ENCODE data around the gene KRT14. TPM values are rescaled to one million over a fixed set of nuclear protein-coding genes. Genes with fewer than 3 reads are reported as not detected.

The KRT14 gene
- total RNA-seq, 1 donor from 2014 or later: not detected

GRCh38 chr17:41571561-41572434 is 14.9 kb downstream of the KRT14 start, which contains the start of gene KRT9:
Gene KRT9, minus strand, starts transcription at chr17:41572059. Its CDS starts 67 bp downstream, at chr17:41571992.
- intact Hi-C loops (cut with micrococcal nuclease): loop anchor here (10.0 kb wide), 1 partner anchor 73 kb away; no protein-coding TSS in a partner anchor
- Histone ChIP-seq H3K27ac (replicated peaks) (no peak within 1 kb of the TSS), H3K9me3 (replicated peaks) (no peaks in the 10 kb centered on the region), H3K36me3 (no peaks in the 10 kb centered on the region), H3K4me1 (no peaks in the 10 kb centered on the region), H3K4me3 (no peak within 1 kb of the TSS), H3K27me3 (ENCODE audit: low read depth) (peaks cover 87% of the 10 kb centered on the region)
- no peak for TF ChIP-seq CTCF (IDR thresholded peaks at IDR 0.05; ENCODE audit: borderline replicate concordance)
- no peak for DNase-seq

- Histone ChIP-seq H3K9me3 (replicated peaks) (no peaks in the 10 kb centered on the region), H3K4me3 (no peak overlapping the region), H3K27ac (replicated peaks) (no peak overlapping the region), H3K4me1 (no peaks in the 10 kb centered on the region), H3K27me3 (ENCODE audit: low read depth) (peaks cover 89% of the 10 kb centered on the region), H3K36me3 (no peaks in the 10 kb centered on the region)
- intact Hi-C loops (cut with micrococcal nuclease): no loop called here
- TF ChIP-seq CTCF (IDR thresholded peaks at IDR 0.05; ENCODE audit: borderline replicate concordance): no peak
- no peak for DNase-seq
Observed at GRCh38 chr17:41567317-41567716, 19.4 kb downstream of the KRT14 start.

- H3K9me3 ChIP-seq (replicated peaks): no peaks in the 10 kb centered on the region
- H3K4me1 ChIP-seq: no peaks in the 10 kb centered on the region
- no peak for TF ChIP-seq CTCF (IDR thresholded peaks at IDR 0.05; ENCODE audit: borderline replicate concordance)
- H3K4me3 ChIP-seq: no peak overlapping the region
- peaks cover 95% of the 10 kb centered on the region for H3K27me3 ChIP-seq (ENCODE audit: low read depth)
- intact Hi-C loops (cut with micrococcal nuclease): no loop called here
- H3K27ac ChIP-seq (replicated peaks): no peak overlapping the region
- H3K36me3 ChIP-seq: no peaks in the 10 kb centered on the region
- no peak for DNase-seq
Observed at GRCh38 chr17:41565338-41565737, 21.4 kb downstream of the KRT14 start.

- H3K27me3 ChIP-seq (ENCODE audit: low read depth): peaks cover 99% of the 10 kb centered on the region
- TF ChIP-seq CTCF (IDR thresholded peaks at IDR 0.05; ENCODE audit: borderline replicate concordance): no peak
Observed at GRCh38 chr17:41563607-41564170, 23.0 kb downstream of the KRT14 start.

GRCh38 chr17:41561554-41561953 is 25.1 kb downstream of the KRT14 start:
- Histone ChIP-seq H3K4me3 (no peak overlapping the region), H3K27ac (replicated peaks) (no peak overlapping the region), H3K36me3 (no peaks in the 10 kb centered on the region), H3K9me3 (replicated peaks) (no peaks in the 10 kb centered on the region), H3K4me1 (no peaks in the 10 kb centered on the region), H3K27me3 (ENCODE audit: low read depth) (peaks cover 100% of the 10 kb centered on the region)
- TF ChIP-seq CTCF (IDR thresholded peaks at IDR 0.05; ENCODE audit: borderline replicate concordance): no peak
- no peak for DNase-seq
- intact Hi-C loops (cut with micrococcal nuclease): no loop called here

More at GRCh38 chr17:41563607-41564170, 23.0 kb downstream of the KRT14 start:
- Histone ChIP-seq H3K9me3 (replicated peaks) (no peaks in the 10 kb centered on the region), H3K4me1 (no peaks in the 10 kb centered on the region), H3K36me3 (no peaks in the 10 kb centered on the region), H3K27ac (replicated peaks) (no peak overlapping the region), H3K4me3 (no peak overlapping the region)
- intact Hi-C loops (cut with micrococcal nuclease): no loop called here
- DNase-seq: no peak

All from left ventricle myocardium inferior (tissue), 1 donor.